AG10803 (cell line): ENCODE data around the gene POU6F2.

Source experiments
- DNase-seq: peaks from one replicate; pipeline ENCODE4 v3.0.0; 2010; ENCODE audit warnings: low read depth
- H3K4me3 ChIP-seq: 2 replicates; pipeline ENCODE4 v1.5.1; 2011; ENCODE audit warnings: mild to moderate bottlenecking, low read length, control low read depth
- TF ChIP-seq, protein P1 (sequence below): conservative IDR thresholded peaks from 2 replicates; pipeline ENCODE4 v1.5.1; 2011; ENCODE audit warnings: mild to moderate bottlenecking, low read length, control low read depth, inconsistent platforms

POU6F2 gene

GRCh38 chr7:39509436-39509835, 531.7 kb downstream of the POU6F2 start:
- no peak for DNase-seq
- TF ChIP-seq, protein P1, sequence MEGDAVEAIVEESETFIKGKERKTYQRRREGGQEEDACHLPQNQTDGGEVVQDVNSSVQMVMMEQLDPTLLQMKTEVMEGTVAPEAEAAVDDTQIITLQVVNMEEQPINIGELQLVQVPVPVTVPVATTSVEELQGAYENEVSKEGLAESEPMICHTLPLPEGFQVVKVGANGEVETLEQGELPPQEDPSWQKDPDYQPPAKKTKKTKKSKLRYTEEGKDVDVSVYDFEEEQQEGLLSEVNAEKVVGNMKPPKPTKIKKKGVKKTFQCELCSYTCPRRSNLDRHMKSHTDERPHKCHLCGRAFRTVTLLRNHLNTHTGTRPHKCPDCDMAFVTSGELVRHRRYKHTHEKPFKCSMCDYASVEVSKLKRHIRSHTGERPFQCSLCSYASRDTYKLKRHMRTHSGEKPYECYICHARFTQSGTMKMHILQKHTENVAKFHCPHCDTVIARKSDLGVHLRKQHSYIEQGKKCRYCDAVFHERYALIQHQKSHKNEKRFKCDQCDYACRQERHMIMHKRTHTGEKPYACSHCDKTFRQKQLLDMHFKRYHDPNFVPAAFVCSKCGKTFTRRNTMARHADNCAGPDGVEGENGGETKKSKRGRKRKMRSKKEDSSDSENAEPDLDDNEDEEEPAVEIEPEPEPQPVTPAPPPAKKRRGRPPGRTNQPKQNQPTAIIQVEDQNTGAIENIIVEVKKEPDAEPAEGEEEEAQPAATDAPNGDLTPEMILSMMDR, result no peak
- no peak overlapping the region for H3K4me3 ChIP-seq

GRCh38 chr7:39509912-39510311, 532.2 kb downstream of the POU6F2 start:
- no peak for DNase-seq
- TF ChIP-seq, protein P1, result no peak
- no peak overlapping the region for H3K4me3 ChIP-seq

- H3K4me3 ChIP-seq, result no peak overlapping the region
- TF ChIP-seq, protein P1, result no peak
- DNase-seq, result no peak
Measured at GRCh38 chr7:39510864-39511354, 533.2 kb downstream of the POU6F2 start.

DNA sequence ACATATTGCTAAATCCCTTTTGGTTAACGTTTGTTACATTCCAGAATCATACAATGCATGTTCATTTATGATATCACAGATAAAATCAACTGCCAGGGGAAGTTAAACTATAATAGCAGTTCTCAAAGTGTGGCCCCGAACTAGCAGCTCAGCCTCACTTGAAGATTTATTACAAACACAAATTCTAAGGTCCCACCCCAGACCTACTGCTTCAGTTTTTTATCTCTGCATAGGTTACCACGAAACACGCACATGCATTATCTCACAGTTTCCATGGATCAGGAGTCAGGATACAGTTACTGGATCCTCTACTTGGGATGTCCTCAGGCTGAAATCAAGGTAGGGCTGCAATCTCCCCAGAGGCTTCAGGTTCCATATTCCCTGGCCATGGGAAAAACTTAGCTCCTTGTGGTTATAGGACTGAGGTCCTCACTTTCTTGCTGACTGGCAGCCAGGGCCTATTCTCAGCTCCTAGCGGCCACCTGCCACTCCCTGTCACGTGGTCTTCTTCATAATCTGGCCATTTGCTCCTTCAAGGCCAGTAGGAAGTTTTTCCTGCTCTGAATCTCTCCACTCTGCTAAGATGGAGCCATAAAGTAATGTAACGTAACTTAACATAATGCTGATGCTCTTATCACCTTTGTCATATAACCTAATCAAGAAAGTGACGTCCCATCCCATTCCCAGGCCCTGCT, 538.0 kb downstream of the POU6F2 start:
- TF ChIP-seq, protein P1, result no peak
- DNase-seq, result no peak
- no peak overlapping the region for H3K4me3 ChIP-seq

DNA sequence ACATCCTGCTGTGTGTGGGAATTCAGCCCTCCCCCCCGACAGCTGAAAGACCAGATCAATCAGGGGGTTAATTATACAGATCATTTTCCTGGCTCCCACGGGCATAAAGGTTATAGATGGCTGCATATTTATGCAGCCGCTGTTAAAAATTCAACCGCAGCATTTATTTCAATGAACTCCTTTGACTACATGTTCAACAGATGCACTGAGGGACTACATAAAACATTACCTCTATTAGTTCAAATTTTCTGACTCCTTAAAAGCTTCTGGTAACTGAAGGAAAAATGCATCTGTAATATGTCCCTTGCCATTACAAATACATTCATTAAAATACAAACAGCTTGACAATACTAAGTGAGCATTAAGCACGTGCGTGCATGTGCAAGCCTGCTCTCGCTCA, 538.8 kb downstream of the POU6F2 start:
- TF ChIP-seq, protein P1, result no peak
- no peak overlapping the region for H3K4me3 ChIP-seq
- DNase-seq, result no peak

DNA sequence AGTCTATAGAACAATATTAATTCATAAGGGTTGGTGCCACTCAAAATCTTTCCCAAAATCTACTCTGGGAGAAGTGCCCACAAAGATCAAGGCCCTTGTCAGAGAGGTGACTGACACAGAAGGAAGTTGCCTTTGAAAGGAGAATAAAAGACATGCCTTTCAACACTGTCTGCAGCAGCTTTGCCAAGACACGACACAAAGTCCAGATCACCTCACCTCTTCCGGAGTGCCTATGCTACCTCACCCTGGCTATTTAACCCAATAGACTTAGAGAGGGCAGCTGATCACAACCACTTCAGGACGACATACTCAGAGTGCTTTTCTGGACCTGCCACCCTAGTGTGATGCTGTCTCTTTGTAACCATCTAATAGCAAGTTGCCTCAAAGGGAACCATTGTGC, 539.5 kb downstream of the POU6F2 start:
- H3K4me3 ChIP-seq, result no peak overlapping the region
- DNase-seq, result no peak
- TF ChIP-seq, protein P1, result no peak
